Measurements from ENCODE around the gene OLFM4. TPM values are rescaled to one million over a fixed set of nuclear protein-coding genes. Genes with fewer than 3 reads are reported as not detected.

OLFM4 gene
- total RNA-seq, 2 experiments from 2014 or later, result 0.06 TPM; not detected in 1

DNA sequence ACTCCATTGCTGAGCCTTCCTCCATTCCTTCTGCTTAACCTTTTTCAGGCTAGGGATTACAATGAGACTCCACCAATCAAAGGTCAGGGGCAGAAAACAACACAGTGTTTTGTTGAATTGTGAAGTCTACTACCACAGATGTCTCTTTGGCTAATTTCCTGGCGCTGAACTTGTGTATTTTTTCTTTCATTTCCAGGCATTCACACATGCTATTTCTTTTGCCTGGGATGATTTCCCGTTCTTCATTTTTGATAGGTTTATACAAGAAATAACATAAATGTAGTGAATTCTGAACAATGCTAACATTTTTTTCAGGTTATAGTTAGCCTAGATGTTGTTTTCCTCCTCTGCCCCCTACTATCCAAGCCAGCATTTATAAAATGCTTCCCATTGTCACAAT lies 64.3 kb downstream of the OLFM4 start:
- H3K4me1 ChIP-seq (ENCODE audit: insufficient read depth, low read length, poor library complexity, severe bottlenecking), result no peaks in the 10 kb centered on the region
- no peaks in the 10 kb centered on the region for H3K36me3 ChIP-seq (ENCODE audit: insufficient read depth, low read length)
- TF ChIP-seq, protein P1, sequence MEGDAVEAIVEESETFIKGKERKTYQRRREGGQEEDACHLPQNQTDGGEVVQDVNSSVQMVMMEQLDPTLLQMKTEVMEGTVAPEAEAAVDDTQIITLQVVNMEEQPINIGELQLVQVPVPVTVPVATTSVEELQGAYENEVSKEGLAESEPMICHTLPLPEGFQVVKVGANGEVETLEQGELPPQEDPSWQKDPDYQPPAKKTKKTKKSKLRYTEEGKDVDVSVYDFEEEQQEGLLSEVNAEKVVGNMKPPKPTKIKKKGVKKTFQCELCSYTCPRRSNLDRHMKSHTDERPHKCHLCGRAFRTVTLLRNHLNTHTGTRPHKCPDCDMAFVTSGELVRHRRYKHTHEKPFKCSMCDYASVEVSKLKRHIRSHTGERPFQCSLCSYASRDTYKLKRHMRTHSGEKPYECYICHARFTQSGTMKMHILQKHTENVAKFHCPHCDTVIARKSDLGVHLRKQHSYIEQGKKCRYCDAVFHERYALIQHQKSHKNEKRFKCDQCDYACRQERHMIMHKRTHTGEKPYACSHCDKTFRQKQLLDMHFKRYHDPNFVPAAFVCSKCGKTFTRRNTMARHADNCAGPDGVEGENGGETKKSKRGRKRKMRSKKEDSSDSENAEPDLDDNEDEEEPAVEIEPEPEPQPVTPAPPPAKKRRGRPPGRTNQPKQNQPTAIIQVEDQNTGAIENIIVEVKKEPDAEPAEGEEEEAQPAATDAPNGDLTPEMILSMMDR (conservative IDR thresholded peaks at IDR 0.05; ENCODE audit: low read length), result no peak
- no peak for TF ChIP-seq EZH2phosphoT487 (IDR thresholded peaks at IDR 0.05; ENCODE audit: borderline replicate concordance, low read depth, low read length)
- BruUV-seq (replicated peaks), result no TSS peak
- DNase-seq (ENCODE audit: low spot score), result no peak
- H3K9me3 ChIP-seq (ENCODE audit: low read length), result no peaks in the 10 kb centered on the region
- H3K9me2 ChIP-seq (ENCODE audit: insufficient read depth, low read length), result no peaks in the 10 kb centered on the region
- intact Hi-C loops (cut with micrococcal nuclease; ENCODE audit: unreplicated experiment), result no loop called here
- H3K27ac ChIP-seq (ENCODE audit: low read depth, low read length, poor library complexity, severe bottlenecking), result no peak overlapping the region
- H3K79me2 ChIP-seq (ENCODE audit: insufficient read depth, low read depth, low read length), result no peaks in the 10 kb centered on the region
- CTCF ChIA-PET (ENCODE audit: unreplicated experiment), result no interaction called here
- H2AFZ ChIP-seq (ENCODE audit: low read length), result no peak overlapping the region
- no peak overlapping the region for H3K4me3 ChIP-seq (ENCODE audit: low read depth, low read length, poor library complexity, severe bottlenecking)
- H3K4me2 ChIP-seq (ENCODE audit: low read length), result no peak overlapping the region
- POLR2A ChIA-PET, result no interaction called here
- H4K20me1 ChIP-seq (ENCODE audit: insufficient read depth, low read length), result no peaks in the 10 kb centered on the region

DNA sequence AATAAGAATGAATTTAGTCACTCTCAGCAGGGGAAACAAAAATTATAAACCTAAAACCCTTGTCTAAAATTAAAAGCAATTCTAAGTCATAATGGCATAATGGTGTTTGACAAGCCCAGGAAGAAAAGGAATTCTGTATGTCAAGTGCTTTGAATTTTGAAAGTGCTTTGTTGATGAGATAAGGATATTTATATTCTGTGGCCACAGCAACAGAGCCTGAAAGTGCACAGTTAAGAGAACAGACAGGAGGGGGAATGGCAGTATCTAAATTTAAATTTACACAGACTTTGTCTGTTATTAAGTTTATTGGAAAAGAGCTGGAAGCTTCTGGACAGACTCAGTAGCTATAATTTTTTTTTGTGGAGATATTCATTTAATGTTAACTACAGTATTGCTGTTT lies 69.8 kb downstream of the OLFM4 start:
- no peaks in the 10 kb centered on the region for H3K36me3 ChIP-seq (ENCODE audit: insufficient read depth, low read length)
- CTCF ChIA-PET (ENCODE audit: unreplicated experiment), result no interaction called here
- H3K9me2 ChIP-seq (ENCODE audit: insufficient read depth, low read length), result no peaks in the 10 kb centered on the region
- H4K20me1 ChIP-seq (ENCODE audit: insufficient read depth, low read length), result no peaks in the 10 kb centered on the region
- H3K4me1 ChIP-seq (ENCODE audit: insufficient read depth, low read length, poor library complexity, severe bottlenecking), result no peaks in the 10 kb centered on the region
- H3K27ac ChIP-seq (ENCODE audit: low read depth, low read length, poor library complexity, severe bottlenecking), result no peak overlapping the region
- intact Hi-C loops (cut with micrococcal nuclease; ENCODE audit: unreplicated experiment), result no loop called here
- H3K4me3 ChIP-seq (ENCODE audit: low read depth, low read length, poor library complexity, severe bottlenecking), result no peak overlapping the region
- no peaks in the 10 kb centered on the region for H3K9me3 ChIP-seq (ENCODE audit: low read length)
- no TSS peak for BruUV-seq (replicated peaks)
- POLR2A ChIA-PET, result no interaction called here
- no peak overlapping the region for H3K4me2 ChIP-seq (ENCODE audit: low read length)
- TF ChIP-seq, protein P1 (conservative IDR thresholded peaks at IDR 0.05; ENCODE audit: low read length), result no peak
- no peak for TF ChIP-seq EZH2phosphoT487 (IDR thresholded peaks at IDR 0.05; ENCODE audit: borderline replicate concordance, low read depth, low read length)
- no peaks in the 10 kb centered on the region for H3K79me2 ChIP-seq (ENCODE audit: insufficient read depth, low read depth, low read length)
- no peak overlapping the region for H2AFZ ChIP-seq (ENCODE audit: low read length)
- DNase-seq (ENCODE audit: low spot score), result no peak

DNA sequence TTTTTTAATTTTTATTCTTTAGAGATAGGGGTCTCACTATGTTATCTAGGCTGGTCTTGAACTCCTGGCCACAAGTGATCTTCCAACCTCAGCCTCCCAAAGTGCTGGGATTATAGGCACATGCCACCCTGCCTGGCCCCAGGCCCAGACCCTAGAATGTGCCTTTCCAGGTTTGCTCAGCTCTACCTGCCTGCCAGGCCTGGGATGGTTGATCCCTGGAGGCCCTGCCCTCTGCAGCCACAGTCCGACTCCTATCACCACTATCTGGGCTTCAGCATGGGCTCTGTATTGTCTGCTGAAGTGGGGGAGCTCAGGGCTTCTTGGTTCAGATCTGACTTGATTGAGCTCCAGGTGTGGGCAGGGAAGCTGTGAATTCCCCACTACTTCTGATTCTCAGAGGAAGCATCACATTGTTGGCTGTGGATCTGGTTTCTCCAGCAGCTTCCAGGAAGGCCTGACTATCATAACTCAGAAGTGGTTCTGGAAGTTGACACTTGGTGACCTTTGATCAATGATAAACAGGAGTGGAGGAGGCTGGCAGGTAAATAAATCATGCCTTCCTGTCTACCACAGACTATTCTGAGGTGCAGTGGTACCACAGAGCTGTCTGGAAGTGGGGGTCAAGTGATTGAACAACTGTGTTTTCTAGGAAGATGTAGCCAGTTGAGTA lies 71.9 kb downstream of the OLFM4 start:
- H3K9me3 ChIP-seq (ENCODE audit: low read length), result no peaks in the 10 kb centered on the region
- no peaks in the 10 kb centered on the region for H4K20me1 ChIP-seq (ENCODE audit: insufficient read depth, low read length)
- H3K9me2 ChIP-seq (ENCODE audit: insufficient read depth, low read length), result no peaks in the 10 kb centered on the region
- no peak for DNase-seq (ENCODE audit: low spot score)
- POLR2A ChIA-PET, result no interaction called here
- no peak overlapping the region for H3K4me2 ChIP-seq (ENCODE audit: low read length)
- H3K4me3 ChIP-seq (ENCODE audit: low read depth, low read length, poor library complexity, severe bottlenecking), result no peak overlapping the region
- CTCF ChIA-PET (ENCODE audit: unreplicated experiment), result no interaction called here
- TF ChIP-seq, protein P1 (conservative IDR thresholded peaks at IDR 0.05; ENCODE audit: low read length), result no peak
- TF ChIP-seq EZH2phosphoT487 (IDR thresholded peaks at IDR 0.05; ENCODE audit: borderline replicate concordance, low read depth, low read length), result no peak
- no TSS peak for BruUV-seq (replicated peaks)
- intact Hi-C loops (cut with micrococcal nuclease; ENCODE audit: unreplicated experiment), result no loop called here
- H2AFZ ChIP-seq (ENCODE audit: low read length), result no peak overlapping the region
- no peaks in the 10 kb centered on the region for H3K36me3 ChIP-seq (ENCODE audit: insufficient read depth, low read length)
- no peaks in the 10 kb centered on the region for H3K79me2 ChIP-seq (ENCODE audit: insufficient read depth, low read depth, low read length)
- no peak overlapping the region for H3K27ac ChIP-seq (ENCODE audit: low read depth, low read length, poor library complexity, severe bottlenecking)
- no peaks in the 10 kb centered on the region for H3K4me1 ChIP-seq (ENCODE audit: insufficient read depth, low read length, poor library complexity, severe bottlenecking)

Data from OCI-LY7 (cell line).